Endothelial cell of umbilical vein (primary cell): ENCODE results near the gene PTPN3. TPM values are rescaled to one million over a fixed set of nuclear protein-coding genes. Genes with fewer than 3 reads are reported as not detected.

Experiments
- BruUV-seq: library from RNA; stranded (reverse); fragments of 400-500 nt; replicated peaks from 2 replicates; lab custom pipeline; 2021; lab: Mats Ljungman, UMichigan
- CTCF ChIA-PET: fragments of 300-600, 350-600 bp; sonication (Branson Sonifier 250); formaldehyde crosslinking; loops from one replicate; lab custom pipeline; 2021; ENCODE audit warnings: antibody characterized with exemption, inconsistent platforms; lab: Charles Lee
- POLR2A ChIA-PET: fragments of 300-600, 350-600 bp; sonication (Branson Sonifier 250); formaldehyde crosslinking; loops from one replicate; lab custom pipeline; 2021; ENCODE audit warnings: antibody characterized with exemption, inconsistent platforms; lab: Charles Lee
- DNase-seq: peaks from one replicate; pipeline ENCODE4 v3.0.0-alpha.2; 2011; ENCODE audit warnings: low read depth, low spot score
- FAIRE-seq: peaks from 2 replicates; lab custom pipeline; 2011; peaks lifted over from hg19 to GRCh38; lab: Jason Lieb, UNC
- H2AFZ ChIP-seq: 2 replicates; pipeline ENCODE4 v1.6.0; 2012; ENCODE audit warnings: low read depth, low read length, control low read depth, inconsistent platforms
- H3K27ac ChIP-seq: 2 replicates; pipeline ENCODE4 v1.5.1; 2011; ENCODE audit warnings: low read depth, mild to moderate bottlenecking, control low read depth, low read length, moderate library complexity; ENCODE audit not compliant: insufficient read depth
- H3K27me3 ChIP-seq, 2 experiments: 2 replicates each; pipeline versions ENCODE4 v1.6.0 to v1.6.1; 2011; ENCODE audit warnings: low read length in 2 of 2, mixed read lengths in 1 of 2; ENCODE audit not compliant: control insufficient read depth in 2 of 2, insufficient read depth in 2 of 2
- H3K36me3 ChIP-seq, 2 experiments: 2 replicates in 1 of 2; 3 replicates in 1 of 2; pipeline ENCODE4 v1.5.1; 2011; ENCODE audit warnings: low read length in 2 of 2, mild to moderate bottlenecking in 1 of 2, moderate library complexity in 1 of 2; ENCODE audit not compliant: control insufficient read depth in 2 of 2, insufficient read depth in 2 of 2; ENCODE audit errors: extremely low read depth in 1 of 2
- H3K4me1 ChIP-seq: 3 replicates; pipeline ENCODE4 v1.5.1; 2011; ENCODE audit warnings: mild to moderate bottlenecking, low read length; ENCODE audit not compliant: control insufficient read depth, insufficient read depth; ENCODE audit errors: extremely low read depth
- H3K4me2 ChIP-seq: 2 replicates; pipeline ENCODE4 v1.6.1; 2011; ENCODE audit warnings: low read length, control low read depth, mixed read lengths; ENCODE audit not compliant: insufficient read depth
- H3K4me3 ChIP-seq, 3 experiments: fragments of 200-600 bp in 1 of 3; sonication (generic), shearing (Covaris generic) in 1 of 3; replicated peaks in 1 of 3; 2 replicates each; pipeline ENCODE4 v1.5.1; 2011 to 2016; ENCODE audit warnings: control low read depth in 3 of 3, low read length in 3 of 3, mild to moderate bottlenecking in 2 of 3, inconsistent platforms in 1 of 3, low read depth in 1 of 3, moderate library complexity in 1 of 3; ENCODE audit not compliant: insufficient read depth in 1 of 3
- H3K79me2 ChIP-seq: 2 replicates; pipeline ENCODE4 v1.6.0; 2012; ENCODE audit warnings: low read length, inconsistent platforms; ENCODE audit not compliant: control insufficient read depth, insufficient read depth
- H3K9ac ChIP-seq: replicated peaks from 2 replicates; pipeline ENCODE3; 2011; ENCODE audit warnings: low read length, control low read depth; ENCODE audit not compliant: insufficient read depth; ENCODE audit errors: extremely low read depth
- H3K9me1 ChIP-seq: replicated peaks from 3 replicates; pipeline ENCODE4 v1.6.0; 2011; ENCODE audit warnings: mild to moderate bottlenecking, low read length; ENCODE audit not compliant: control insufficient read depth, insufficient read depth; ENCODE audit errors: extremely low read depth
- H3K9me3 ChIP-seq: replicated peaks from 2 replicates; pipeline ENCODE4 v1.5.1; 2012; ENCODE audit warnings: low read length, inconsistent platforms; ENCODE audit not compliant: control insufficient read depth, insufficient read depth
- H4K20me1 ChIP-seq: replicated peaks from 2 replicates; pipeline ENCODE3; 2011; ENCODE audit warnings: mild to moderate bottlenecking, low read length; ENCODE audit not compliant: control insufficient read depth, insufficient read depth; ENCODE audit errors: extremely low read depth
- CTCF ChIP-seq, 2 donors: IDR thresholded peaks; 1 replicate in 1 of 2; 2 replicates in 1 of 2; pipeline ENCODE4 v1.5.1; 2011; ENCODE audit warnings: low read length in 2 of 2, mild to moderate bottlenecking in 2 of 2, moderate library complexity in 2 of 2, control low read depth in 1 of 2, inconsistent platforms in 1 of 2, low read depth in 1 of 2; ENCODE audit not compliant: insufficient read depth in 1 of 2; ENCODE audit errors: extremely low read depth in 1 of 2
- EZH2 ChIP-seq: IDR thresholded peaks from 2 replicates; pipeline ENCODE4 v1.6.1; 2012; ENCODE audit warnings: borderline replicate concordance, low read depth, mild to moderate bottlenecking, moderate library complexity, low read length, inconsistent platforms; ENCODE audit not compliant: severe bottlenecking
- FOS ChIP-seq: IDR thresholded peaks from 2 replicates; pipeline ENCODE4 v1.6.1; 2011; ENCODE audit warnings: mild to moderate bottlenecking, low read length, moderate library complexity, borderline replicate concordance; ENCODE audit not compliant: insufficient read depth
- GATA2 ChIP-seq: IDR thresholded peaks from 2 replicates; pipeline ENCODE4 v1.7.0; 2011; ENCODE audit warnings: low read depth, mild to moderate bottlenecking, moderate library complexity, mixed read lengths, low read length; ENCODE audit not compliant: insufficient read length, insufficient read depth
- JUN ChIP-seq: IDR thresholded peaks from 2 replicates; pipeline ENCODE4 v1.6.1; 2011; ENCODE audit warnings: borderline replicate concordance, low read depth; ENCODE audit not compliant: insufficient read length, insufficient read depth
- MAX ChIP-seq: IDR thresholded peaks from 2 replicates; pipeline ENCODE4 v1.6.1; 2011; ENCODE audit not compliant: insufficient read depth, insufficient read length
- MYC ChIP-seq: IDR thresholded peaks from one replicate; pipeline ENCODE4 v1.6.1; 2011; ENCODE audit warnings: mild to moderate bottlenecking, low read depth, low read length
- POLR2A ChIP-seq: IDR thresholded peaks from 2 replicates; pipeline ENCODE4 v1.6.1; 2012; ENCODE audit warnings: low read depth, mild to moderate bottlenecking, control low read depth, low read length
- POLR2AphosphoS5 ChIP-seq: IDR thresholded peaks from 2 replicates; pipeline ENCODE4 v1.6.1; 2012; ENCODE audit warnings: low read depth, mild to moderate bottlenecking, control low read depth, low read length, moderate library complexity; ENCODE audit not compliant: insufficient read depth
- dilution Hi-C: fragments of 300-500 bp; cut with MboI; formaldehyde crosslinking; loops from one replicate; pipeline ENCODE4 v1.15.0; 2019; ENCODE audit warnings: low sequenced_read_pairs; ENCODE audit not compliant: extremely low pct_ligation_motif_present
- intact Hi-C: fragments of 100-400 bp; cut with micrococcal nuclease; formaldehyde crosslinking; loops from one replicate; pipeline ENCODE4 v1.10.0; 2022
- polyA plus RNA-seq, 4 experiments: library from polyadenylated mRNA; depleted of rRNA in 3 of 4; stranded (reverse) in 3 of 4; unstranded in 1 of 4; fragments of >200 nt; gene quantifications; 2 replicates each; pipeline versions ENCODE4 v1.2.1 to v1.2.3, GENCODE V29; 2011 to 2012; ENCODE audit warnings: missing spikeins in 1 of 4
- total RNA-seq: library from RNA; stranded (reverse); gene quantifications from 2 replicates; pipeline ENCODE4 v1.2.3, GENCODE V29; 2021

Gene PTPN3
- total and polyA plus RNA-seq, 2 donors (not counting 3 experiments of a cell fraction or from before 2014, with no cell fraction given), result 0.01 TPM; not detected in 1

- Histone ChIP-seq H2AFZ (no peak overlapping the region), H3K9me1 (no peaks in the 10 kb centered on the region), H3K9me3 (no peaks in the 10 kb centered on the region), H3K4me3 (no peak overlapping the region), H3K79me2 (no peaks in the 10 kb centered on the region), H3K4me1 (no peaks in the 10 kb centered on the region), H3K27ac (no peak overlapping the region), H3K36me3 (no peaks in the 10 kb centered on the region), H3K27me3 (no peaks in the 10 kb centered on the region), H3K4me2 (no peak overlapping the region), H3K9ac (no peak overlapping the region), H4K20me1 (no peaks in the 10 kb centered on the region)
- no TSS peak for BruUV-seq
- CTCF ChIA-PET, result interaction anchor here (1.5 kb wide), 1 partner anchor 78 kb away, joined by 7 read pairs; no protein-coding TSS in a partner anchor
- dilution Hi-C loops, result no loop called here
- TF ChIP-seq GATA2 (no peak), JUN (no peak), POLR2AphosphoS5 (no peak), EZH2 (no peak), CTCF (IDR thresholded peaks at IDR 0.05; ENCODE audit: extremely low read depth in 1 of 2, insufficient read depth in 1 of 2, low read depth in 1 of 2, low read length in 2 of 2) (no peak), MAX (no peak), POLR2A (no peak), FOS (no peak), MYC (no peak)
- intact Hi-C loops, result no loop called here
- POLR2A ChIA-PET, result no interaction called here
- no peak for DNase-seq
- FAIRE-seq, result no peak
These were observed 20.7 kb upstream of the PTPN3 start for GRCh38 chr9:109518621-109519335.
